Left ventricle myocardium inferior (tissue), 1 donor: Measurements from ENCODE around the gene XPNPEP2. TPM values are rescaled to one million over a fixed set of nuclear protein-coding genes. Genes with fewer than 3 reads are reported as not detected.

Source experiments
- DNase-seq: peaks from one replicate; pipeline ENCODE4 v3.0.0-alpha.2; 2020
- H3K27ac ChIP-seq: fragments of 200-600 bp; replicated peaks from 2 replicates; pipeline ENCODE4 v1.8.0; 2021
- H3K27me3 ChIP-seq: fragments of 200-600 bp; 2 replicates; pipeline ENCODE4 v1.8.0; 2021; ENCODE audit warnings: low read depth
- H3K36me3 ChIP-seq: fragments of 200-600 bp; 2 replicates; pipeline ENCODE4 v1.8.0; 2021
- H3K4me1 ChIP-seq: fragments of 200-600 bp; 2 replicates; pipeline ENCODE4 v1.8.0; 2021
- H3K4me3 ChIP-seq: fragments of 200-600 bp; 2 replicates; pipeline ENCODE4 v1.8.0; 2021; ENCODE audit warnings: mild to moderate bottlenecking, moderate library complexity
- H3K9me3 ChIP-seq: fragments of 200-600 bp; replicated peaks from 2 replicates; pipeline ENCODE4 v1.8.0; 2021
- CTCF ChIP-seq: fragments of 200-600 bp; IDR thresholded peaks from 2 replicates; pipeline ENCODE4 v1.8.0; 2021; ENCODE audit warnings: antibody characterized with exemption, mild to moderate bottlenecking, borderline replicate concordance
- intact Hi-C: fragments of 100-400 bp; cut with micrococcal nuclease; formaldehyde crosslinking; loops from one replicate; pipeline ENCODE4 v1.11.0; 2022
- total RNA-seq: library from RNA; stranded (reverse); fragmentation: NEBNext Ultra II Directional; extraction: Animal tissue kit (Norgen Biotek cat#: 25700); gene quantifications from one replicate; pipeline ENCODE4 v1.2.1, GENCODE V29; 2021
- donor health status: DM: no; HTN: yes; CAD: no; lungs with severe emphysema.

Gene XPNPEP2
- total RNA-seq, 1 donor from 2014 or later: 1.3 TPM

GRCh38 chrX:129695535-129695934, 43.2 kb upstream of the XPNPEP2 start:
- no peak for TF ChIP-seq CTCF
- no peak overlapping the region for H3K4me3 ChIP-seq
- no peaks in the 10 kb centered on the region for H3K27me3 ChIP-seq
- no peak overlapping the region for H3K27ac ChIP-seq
- H3K4me1 ChIP-seq: peaks cover 4% of the 10 kb centered on the region
- DNase-seq: no peak
- H3K9me3 ChIP-seq: no peaks in the 10 kb centered on the region
- intact Hi-C loops: no loop called here
- H3K36me3 ChIP-seq: no peaks in the 10 kb centered on the region

- Histone ChIP-seq H3K27me3 (no peaks in the 10 kb centered on the region), H3K36me3 (no peaks in the 10 kb centered on the region), H3K4me3 (no peak overlapping the region), H3K27ac (no peak overlapping the region), H3K4me1 (peaks cover 3% of the 10 kb centered on the region), H3K9me3 (no peaks in the 10 kb centered on the region)
- no peak for DNase-seq
- no peak for TF ChIP-seq CTCF
- intact Hi-C loops: no loop called here
Measured at GRCh38 chrX:129695937-129696336, 42.8 kb upstream of the XPNPEP2 start.

GRCh38 chrX:129696463-129697155, 42.2 kb upstream of the XPNPEP2 start:
- TF ChIP-seq CTCF: no peak
- no peak overlapping the region for H3K4me3 ChIP-seq
- no peaks in the 10 kb centered on the region for H3K27me3 ChIP-seq
- H3K4me1 ChIP-seq: peaks cover 10% of the 10 kb centered on the region
- H3K27ac ChIP-seq: no peak overlapping the region
- no peaks in the 10 kb centered on the region for H3K36me3 ChIP-seq
- H3K9me3 ChIP-seq: no peaks in the 10 kb centered on the region
- intact Hi-C loops: no loop called here
- no peak for DNase-seq

GRCh38 chrX:129697204-129697829, 41.5 kb upstream of the XPNPEP2 start:
- no peaks in the 10 kb centered on the region for H3K9me3 ChIP-seq
- H3K4me3 ChIP-seq: no peak overlapping the region
- H3K27me3 ChIP-seq: no peaks in the 10 kb centered on the region
- H3K4me1 ChIP-seq: peaks cover 13% of the 10 kb centered on the region
- no peak for DNase-seq
- no peaks in the 10 kb centered on the region for H3K36me3 ChIP-seq
- intact Hi-C loops: no loop called here
- H3K27ac ChIP-seq: no peak overlapping the region
- no peak for TF ChIP-seq CTCF

- Histone ChIP-seq H3K9me3 (no peaks in the 10 kb centered on the region), H3K36me3 (no peaks in the 10 kb centered on the region), H3K27ac (no peak overlapping the region), H3K4me3 (no peak overlapping the region), H3K4me1 (peaks cover 13% of the 10 kb centered on the region), H3K27me3 (no peaks in the 10 kb centered on the region)
- DNase-seq: no peak
- intact Hi-C loops: no loop called here
- TF ChIP-seq CTCF: no peak
Measured at GRCh38 chrX:129698150-129698549, 40.6 kb upstream of the XPNPEP2 start.
